Left ventricle myocardium inferior (tissue), 1 donor: ENCODE measurements around the gene NMNAT2. TPM values are rescaled to one million over a fixed set of nuclear protein-coding genes. Genes with fewer than 3 reads are reported as not detected.

Experiments used
- DNase-seq: peaks from one replicate; pipeline ENCODE4 v3.0.0-alpha.2; 2020
- H3K27ac ChIP-seq: fragments of 200-600 bp; replicated peaks from 2 replicates; pipeline ENCODE4 v1.8.0; 2021
- H3K27me3 ChIP-seq: fragments of 200-600 bp; 2 replicates; pipeline ENCODE4 v1.8.0; 2021; ENCODE audit warnings: low read depth
- H3K36me3 ChIP-seq: fragments of 200-600 bp; 2 replicates; pipeline ENCODE4 v1.8.0; 2021
- H3K4me1 ChIP-seq: fragments of 200-600 bp; 2 replicates; pipeline ENCODE4 v1.8.0; 2021
- H3K4me3 ChIP-seq: fragments of 200-600 bp; 2 replicates; pipeline ENCODE4 v1.8.0; 2021; ENCODE audit warnings: mild to moderate bottlenecking, moderate library complexity
- H3K9me3 ChIP-seq: fragments of 200-600 bp; replicated peaks from 2 replicates; pipeline ENCODE4 v1.8.0; 2021
- intact Hi-C: fragments of 100-400 bp; cut with micrococcal nuclease; formaldehyde crosslinking; loops from one replicate; pipeline ENCODE4 v1.11.0; 2022
- total RNA-seq: library from RNA; stranded (reverse); fragmentation: NEBNext Ultra II Directional; extraction: Animal tissue kit (Norgen Biotek cat#: 25700); gene quantifications from one replicate; pipeline ENCODE4 v1.2.1, GENCODE V29; 2021
- TF ChIP-seq, protein P1 (sequence below): fragments of 200-600 bp; IDR thresholded peaks from 2 replicates; pipeline ENCODE4 v1.8.0; 2021; ENCODE audit warnings: antibody characterized with exemption, mild to moderate bottlenecking, borderline replicate concordance
- donor health status: DM: no; HTN: yes; CAD: no; lungs with severe emphysema.

NMNAT2 gene
- total RNA-seq, 1 donor from 2014 or later = 3.4 TPM

DNA sequence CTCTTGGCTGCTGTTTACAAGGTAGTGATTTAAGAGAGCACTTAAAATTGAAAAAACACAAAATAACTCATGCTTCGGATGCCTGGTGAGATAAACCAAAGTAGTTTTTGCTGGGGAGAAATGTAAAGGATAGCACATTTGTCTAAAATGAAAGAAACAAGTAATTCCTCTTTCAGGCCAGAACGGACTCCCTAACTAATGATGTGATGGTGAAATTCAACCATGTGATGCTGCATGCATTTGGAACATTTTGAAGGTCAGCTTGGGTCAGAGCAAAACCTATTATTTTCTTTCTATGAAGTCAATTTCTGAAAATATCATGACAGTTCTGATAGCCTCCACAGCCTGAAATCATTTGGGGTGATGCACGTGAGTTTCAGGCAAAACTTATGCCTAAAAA, 27.6 kb downstream of the NMNAT2 start:
- H3K4me3 ChIP-seq = no peak overlapping the region
- H3K27ac ChIP-seq = no peak overlapping the region
- intact Hi-C loops = no loop called here
- TF ChIP-seq, protein P1, sequence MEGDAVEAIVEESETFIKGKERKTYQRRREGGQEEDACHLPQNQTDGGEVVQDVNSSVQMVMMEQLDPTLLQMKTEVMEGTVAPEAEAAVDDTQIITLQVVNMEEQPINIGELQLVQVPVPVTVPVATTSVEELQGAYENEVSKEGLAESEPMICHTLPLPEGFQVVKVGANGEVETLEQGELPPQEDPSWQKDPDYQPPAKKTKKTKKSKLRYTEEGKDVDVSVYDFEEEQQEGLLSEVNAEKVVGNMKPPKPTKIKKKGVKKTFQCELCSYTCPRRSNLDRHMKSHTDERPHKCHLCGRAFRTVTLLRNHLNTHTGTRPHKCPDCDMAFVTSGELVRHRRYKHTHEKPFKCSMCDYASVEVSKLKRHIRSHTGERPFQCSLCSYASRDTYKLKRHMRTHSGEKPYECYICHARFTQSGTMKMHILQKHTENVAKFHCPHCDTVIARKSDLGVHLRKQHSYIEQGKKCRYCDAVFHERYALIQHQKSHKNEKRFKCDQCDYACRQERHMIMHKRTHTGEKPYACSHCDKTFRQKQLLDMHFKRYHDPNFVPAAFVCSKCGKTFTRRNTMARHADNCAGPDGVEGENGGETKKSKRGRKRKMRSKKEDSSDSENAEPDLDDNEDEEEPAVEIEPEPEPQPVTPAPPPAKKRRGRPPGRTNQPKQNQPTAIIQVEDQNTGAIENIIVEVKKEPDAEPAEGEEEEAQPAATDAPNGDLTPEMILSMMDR = no peak
- H3K27me3 ChIP-seq = no peaks in the 10 kb centered on the region
- no peaks in the 10 kb centered on the region for H3K9me3 ChIP-seq
- DNase-seq = no peak
- H3K4me1 ChIP-seq = peaks cover 20% of the 10 kb centered on the region
- H3K36me3 ChIP-seq = no peaks in the 10 kb centered on the region

DNA sequence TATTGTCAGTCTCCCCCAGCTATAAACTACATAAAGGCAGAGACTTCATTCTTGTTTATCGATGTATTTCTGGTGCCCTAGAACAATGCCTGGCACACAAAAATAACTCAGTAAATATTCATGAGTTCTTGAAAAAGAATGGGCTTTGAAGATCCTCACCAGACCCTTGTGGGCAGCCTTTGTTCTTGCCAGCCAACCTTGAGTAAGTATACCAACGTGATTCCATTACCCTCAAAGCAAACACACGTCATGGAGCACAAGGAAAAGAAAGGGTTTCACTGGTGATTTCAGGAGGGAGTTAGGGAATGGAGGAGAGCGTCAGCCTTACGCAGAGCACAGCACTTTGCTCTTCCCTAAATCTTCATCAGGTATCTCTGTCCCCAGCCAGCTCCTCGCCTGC, 29.4 kb downstream of the NMNAT2 start:
- Histone ChIP-seq H3K4me1 (peaks cover 20% of the 10 kb centered on the region), H3K36me3 (no peaks in the 10 kb centered on the region), H3K9me3 (no peaks in the 10 kb centered on the region), H3K27ac (no peak overlapping the region), H3K27me3 (no peaks in the 10 kb centered on the region), H3K4me3 (no peak overlapping the region)
- intact Hi-C loops = no loop called here
- TF ChIP-seq, protein P1 = no peak
- DNase-seq = no peak

DNA sequence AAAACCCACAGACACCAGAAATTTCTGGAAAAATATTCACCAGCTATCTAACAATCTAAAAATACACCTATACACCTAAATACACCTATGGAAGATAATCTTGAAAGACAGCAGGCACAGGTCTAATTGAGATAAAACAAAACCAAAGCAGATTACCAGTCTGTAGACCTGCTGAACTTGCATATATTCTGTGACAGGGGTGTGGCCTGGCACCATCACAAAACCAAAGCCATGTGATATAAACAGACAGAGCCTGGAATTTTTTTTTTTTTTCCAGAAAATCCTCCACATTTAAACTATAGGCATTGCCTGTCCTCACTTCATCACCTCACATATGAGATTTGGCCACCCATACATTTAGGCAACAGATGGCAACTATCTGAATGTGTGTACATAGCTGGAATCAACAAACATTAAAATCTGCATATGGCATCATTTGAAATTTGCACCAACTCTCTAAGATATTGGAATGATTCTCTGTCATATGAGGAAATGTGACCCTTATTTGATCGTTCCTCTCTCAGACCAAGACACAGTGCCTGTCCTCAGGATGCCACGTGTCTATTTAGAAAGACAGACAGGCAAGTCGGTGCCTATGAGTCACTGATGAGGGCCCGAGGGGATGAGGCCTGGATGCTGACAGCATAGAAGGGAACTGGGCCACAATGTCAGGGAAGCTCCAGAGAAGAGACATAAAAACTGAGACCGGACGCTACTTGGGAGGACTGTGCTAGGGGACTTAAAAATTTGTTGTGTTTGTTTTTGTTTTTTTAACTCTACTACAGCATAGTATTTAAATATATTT, 32.6 kb downstream of the NMNAT2 start:
- intact Hi-C loops = no loop called here
- Histone ChIP-seq H3K4me3 (no peak overlapping the region), H3K27ac (no peak overlapping the region), H3K4me1 (peaks cover 4% of the 10 kb centered on the region), H3K27me3 (no peaks in the 10 kb centered on the region), H3K36me3 (no peaks in the 10 kb centered on the region), H3K9me3 (no peaks in the 10 kb centered on the region)
- TF ChIP-seq, protein P1 = no peak
- no peak for DNase-seq

DNA sequence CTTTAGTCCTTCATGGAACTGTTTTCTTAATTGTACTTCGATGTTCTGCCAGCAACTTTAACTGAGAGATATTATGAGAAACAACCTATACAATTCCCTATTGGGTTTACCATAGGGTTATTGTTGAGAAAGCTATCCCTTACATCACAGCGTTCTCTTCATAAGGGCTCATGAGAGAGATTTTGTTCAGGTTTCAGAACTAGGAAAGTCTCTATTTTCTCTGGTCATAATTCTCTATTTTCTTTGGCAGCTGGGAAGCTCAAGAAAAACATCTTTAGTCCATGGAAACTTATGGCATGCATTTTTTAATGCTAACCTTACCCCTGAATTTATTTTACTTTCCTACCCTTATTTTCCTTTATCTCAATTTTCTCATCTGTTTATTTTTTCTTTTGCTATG, 38.2 kb downstream of the NMNAT2 start:
- DNase-seq = no peak
- intact Hi-C loops = no loop called here
- H3K4me3 ChIP-seq = no peak overlapping the region

DNA sequence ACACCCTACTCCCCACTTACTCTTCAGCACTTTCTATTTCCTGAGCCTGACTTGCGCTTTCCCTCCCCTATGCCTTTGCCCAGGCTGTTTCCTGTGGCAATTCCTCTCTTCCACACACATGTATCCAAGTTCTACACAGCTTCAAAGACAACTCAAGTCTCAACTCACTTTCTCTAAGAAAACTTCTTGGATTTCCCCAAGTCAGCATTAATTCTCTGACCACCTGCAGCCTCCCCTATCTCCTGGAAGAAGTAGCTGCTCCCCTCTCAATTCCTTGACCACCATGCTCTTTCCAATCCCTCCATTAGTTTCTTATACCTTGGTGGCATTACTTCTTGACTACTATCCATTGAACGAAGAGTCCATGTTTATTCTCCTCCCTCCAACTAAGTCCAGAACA, 42.8 kb downstream of the NMNAT2 start:
- H3K27ac ChIP-seq = no peak overlapping the region
- DNase-seq = no peak

More for the DNA sequence above, 38.2 kb downstream of the NMNAT2 start:
- Histone ChIP-seq H3K4me1 (no peaks in the 10 kb centered on the region), H3K9me3 (no peaks in the 10 kb centered on the region), H3K36me3 (no peaks in the 10 kb centered on the region), H3K27ac (no peak overlapping the region), H3K27me3 (no peaks in the 10 kb centered on the region)
- TF ChIP-seq, protein P1 = no peak

More for the DNA sequence above, 42.8 kb downstream of the NMNAT2 start:
- intact Hi-C loops = no loop called here
- TF ChIP-seq, protein P1 = no peak
- Histone ChIP-seq H3K27me3 (no peaks in the 10 kb centered on the region), H3K36me3 (no peaks in the 10 kb centered on the region), H3K9me3 (no peaks in the 10 kb centered on the region), H3K4me3 (no peak overlapping the region), H3K4me1 (no peaks in the 10 kb centered on the region)
